GM12872 (cell line): ENCODE data around the gene ZBTB7B.

Experiments used
- TF ChIP-seq, protein P1 (sequence below): IDR thresholded peaks from 3 replicates; pipeline ENCODE4 v1.5.1; 2011; ENCODE audit warnings: low read depth, mild to moderate bottlenecking, low read length, moderate library complexity; ENCODE audit not compliant: insufficient read depth

ZBTB7B gene

DNA sequence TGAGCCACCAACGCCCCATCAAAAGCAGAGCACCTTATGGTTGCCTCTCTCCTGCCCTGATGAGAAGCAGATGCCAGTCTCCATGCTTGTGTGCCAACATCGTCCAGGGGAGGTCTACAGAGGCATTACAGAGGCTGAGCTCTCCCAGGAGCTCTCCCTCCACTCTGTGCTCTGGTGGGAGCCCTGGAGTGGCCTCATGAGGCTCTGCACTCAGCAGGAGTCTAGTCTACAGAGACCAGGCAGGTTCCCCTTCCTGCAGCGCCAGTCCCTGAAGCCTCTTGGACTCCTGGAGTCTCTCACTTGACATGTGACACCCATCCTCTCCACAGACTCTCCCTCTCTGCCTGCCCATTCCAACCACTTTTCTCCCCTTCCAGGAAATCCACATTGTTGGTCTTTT is 34.4 kb downstream of the ZBTB7B start:
- TF ChIP-seq, protein P1, sequence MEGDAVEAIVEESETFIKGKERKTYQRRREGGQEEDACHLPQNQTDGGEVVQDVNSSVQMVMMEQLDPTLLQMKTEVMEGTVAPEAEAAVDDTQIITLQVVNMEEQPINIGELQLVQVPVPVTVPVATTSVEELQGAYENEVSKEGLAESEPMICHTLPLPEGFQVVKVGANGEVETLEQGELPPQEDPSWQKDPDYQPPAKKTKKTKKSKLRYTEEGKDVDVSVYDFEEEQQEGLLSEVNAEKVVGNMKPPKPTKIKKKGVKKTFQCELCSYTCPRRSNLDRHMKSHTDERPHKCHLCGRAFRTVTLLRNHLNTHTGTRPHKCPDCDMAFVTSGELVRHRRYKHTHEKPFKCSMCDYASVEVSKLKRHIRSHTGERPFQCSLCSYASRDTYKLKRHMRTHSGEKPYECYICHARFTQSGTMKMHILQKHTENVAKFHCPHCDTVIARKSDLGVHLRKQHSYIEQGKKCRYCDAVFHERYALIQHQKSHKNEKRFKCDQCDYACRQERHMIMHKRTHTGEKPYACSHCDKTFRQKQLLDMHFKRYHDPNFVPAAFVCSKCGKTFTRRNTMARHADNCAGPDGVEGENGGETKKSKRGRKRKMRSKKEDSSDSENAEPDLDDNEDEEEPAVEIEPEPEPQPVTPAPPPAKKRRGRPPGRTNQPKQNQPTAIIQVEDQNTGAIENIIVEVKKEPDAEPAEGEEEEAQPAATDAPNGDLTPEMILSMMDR: no peak

DNA sequence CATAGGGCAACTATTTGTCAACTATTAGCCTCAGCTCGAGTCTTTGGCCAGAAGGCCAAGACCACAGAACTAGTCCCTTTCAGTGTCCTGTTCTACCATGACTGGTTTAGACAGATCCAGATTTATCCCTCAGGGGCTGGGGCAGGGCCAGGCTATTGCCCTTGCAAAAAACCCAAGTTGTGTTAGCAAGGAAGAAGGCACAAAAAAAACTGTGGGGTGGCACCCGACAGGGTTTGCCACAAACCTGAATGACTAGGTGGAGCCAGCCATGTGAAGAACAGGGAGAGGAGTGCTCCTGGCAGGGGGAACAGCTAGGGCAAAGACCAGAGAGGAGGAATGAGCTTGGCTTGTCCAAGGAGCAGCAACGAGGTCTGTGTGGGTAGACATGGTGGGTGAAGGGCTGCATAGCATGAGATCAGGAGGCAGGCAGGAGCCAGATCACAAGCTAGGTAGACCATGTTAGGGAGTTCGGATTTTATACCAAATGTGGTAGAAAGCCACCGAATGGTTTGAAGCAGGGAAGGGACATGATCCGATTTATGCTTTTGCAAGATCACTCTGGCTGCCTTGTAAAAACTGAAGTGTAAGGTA is 35.3 kb downstream of the ZBTB7B start:
- TF ChIP-seq, protein P1: no peak

DNA sequence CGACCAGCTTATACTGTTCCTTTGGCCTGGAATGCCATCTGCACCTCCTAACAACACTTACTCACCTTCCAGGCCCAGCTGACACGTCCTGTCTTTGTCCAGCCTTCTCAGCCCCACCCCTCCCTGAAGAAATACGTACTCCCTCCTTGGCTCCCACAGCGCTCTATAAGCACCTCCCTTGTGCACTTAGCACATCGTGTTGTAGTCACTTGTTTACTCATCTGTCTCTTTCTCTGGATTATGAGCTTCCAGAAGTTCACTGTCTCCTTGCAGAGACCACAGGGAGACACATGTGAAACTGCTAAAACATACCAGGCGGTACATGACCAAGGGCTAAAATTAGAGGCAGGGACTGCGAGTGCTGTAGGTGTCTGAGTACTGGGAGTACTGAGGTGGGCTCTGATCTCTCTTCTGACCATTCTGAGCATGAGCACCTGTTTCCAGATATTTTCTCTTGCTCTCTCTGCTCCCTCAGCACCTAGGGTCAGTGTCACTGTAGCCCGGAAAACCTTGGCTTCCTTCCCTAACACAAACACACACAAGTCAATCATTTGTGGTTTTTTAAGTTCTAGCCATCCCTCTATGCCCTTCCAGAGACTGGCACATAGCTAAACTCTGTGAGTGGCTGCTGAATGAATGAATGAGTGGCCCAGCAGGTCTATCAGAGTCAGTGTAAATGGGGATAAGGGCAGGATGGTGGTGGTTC is 36.2 kb downstream of the ZBTB7B start:
- TF ChIP-seq, protein P1: no peak

DNA sequence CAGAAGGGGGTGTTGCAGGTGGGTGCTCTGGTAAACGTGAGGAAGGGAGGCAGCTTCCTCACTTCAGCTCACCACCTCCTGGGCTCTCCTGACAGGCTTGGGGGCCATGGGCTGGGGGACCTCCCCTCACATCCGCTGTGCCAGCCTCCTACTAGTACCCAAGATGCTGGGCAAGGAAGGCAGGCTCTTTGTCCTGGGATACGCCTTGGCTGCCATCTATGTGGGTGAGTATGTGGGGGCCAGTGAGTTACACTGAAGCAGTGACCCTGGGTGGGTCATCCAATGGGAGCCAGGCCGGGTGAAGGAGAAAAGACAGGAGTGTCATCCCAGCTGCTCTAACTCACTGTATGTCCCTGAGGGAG is 36.7 kb downstream of the ZBTB7B start:
- TF ChIP-seq, protein P1: no peak

DNA sequence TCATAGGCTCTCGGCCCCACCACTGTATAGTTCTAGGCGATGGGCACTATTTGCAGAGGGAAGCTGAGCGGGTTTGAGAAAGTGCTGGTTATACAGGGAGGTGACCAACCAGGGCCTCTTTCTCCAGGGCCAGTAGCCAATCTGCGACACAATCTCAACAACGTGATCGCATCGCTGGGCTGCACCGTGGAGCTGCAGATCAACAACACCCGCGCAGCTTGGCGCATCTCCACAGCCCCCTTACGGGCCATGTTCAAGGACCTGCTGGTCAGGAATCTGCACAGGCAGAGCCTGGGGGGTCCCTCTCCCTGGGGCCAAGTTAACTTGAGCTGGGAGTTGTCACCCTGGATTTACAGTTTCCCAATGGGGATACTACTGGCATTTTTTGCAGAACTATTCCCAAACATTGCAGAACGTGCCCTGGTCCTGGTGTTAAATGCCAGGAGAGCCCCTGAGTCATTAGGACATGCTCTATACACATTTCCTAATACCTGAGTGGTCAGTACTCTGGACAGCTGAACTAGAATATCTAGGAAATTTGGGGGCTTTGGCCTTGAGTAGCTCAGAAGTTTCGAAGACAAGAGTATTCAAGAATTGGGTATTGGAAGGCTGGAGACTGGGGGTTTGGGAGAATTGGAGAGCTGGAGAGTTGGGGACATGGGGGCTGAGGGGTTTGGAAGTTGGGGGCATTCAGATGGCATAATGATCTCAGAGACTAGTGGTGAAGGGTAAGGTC is 37.9 kb downstream of the ZBTB7B start:
- TF ChIP-seq, protein P1: no peak

DNA sequence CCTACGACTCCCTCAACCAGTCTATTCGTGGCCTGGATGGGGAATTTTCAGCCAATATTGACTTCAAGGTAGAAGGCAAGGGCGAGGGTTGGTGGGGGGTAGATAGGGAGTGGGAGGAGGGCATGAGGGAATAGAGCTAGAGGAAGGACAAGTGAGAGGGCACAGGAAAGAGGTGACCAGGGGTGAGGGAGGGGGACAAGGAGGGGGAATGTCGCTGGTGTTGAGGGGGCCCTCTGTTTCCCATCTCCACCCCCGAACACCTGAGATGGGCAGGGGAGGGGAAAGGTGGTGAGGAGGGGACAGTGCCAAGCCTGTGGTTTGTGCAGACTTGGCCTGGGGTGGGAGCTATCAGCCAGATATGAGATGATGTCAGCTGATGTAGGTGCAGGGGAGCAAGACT is 40.2 kb downstream of the ZBTB7B start:
- TF ChIP-seq, protein P1: no peak

DNA sequence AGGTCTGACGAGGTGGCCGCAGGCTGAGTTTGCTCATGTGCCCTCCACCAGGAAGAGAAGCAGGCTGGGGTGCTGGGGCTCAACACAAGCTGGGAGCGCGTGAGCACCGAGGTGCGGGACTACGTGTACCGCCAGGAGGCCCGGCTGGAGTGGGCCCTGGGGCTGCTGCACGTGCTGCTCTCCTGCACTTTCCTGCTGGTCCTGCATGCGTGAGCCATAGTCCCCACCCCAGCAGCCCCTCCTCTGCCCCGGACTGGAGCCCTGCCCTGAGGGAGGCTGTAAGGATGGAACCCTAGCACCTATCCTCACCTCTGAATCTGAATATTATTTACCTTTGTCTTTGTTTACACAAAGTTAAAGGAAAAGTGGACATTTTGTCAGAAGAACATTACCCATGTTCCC is 40.7 kb downstream of the ZBTB7B start:
- TF ChIP-seq, protein P1: no peak
